Measurements from ENCODE around the gene FCHSD1.

- TF ChIP-seq CTCF (IDR thresholded peaks at IDR 0.05) (no peak), EZH2 (IDR thresholded peaks at IDR 0.05) (no peak)
Measured at GRCh38 chr5:141674747-141675146, 23.5 kb upstream of the FCHSD1 start.
